Measurements from ENCODE around the gene PSMA7. TPM values are rescaled to one million over a fixed set of nuclear protein-coding genes. Genes with fewer than 3 reads are reported as not detected.

The PSMA7 gene
- total RNA-seq, 1 experiment from 2014 or later = 702 TPM

GRCh38 chr20:62163986-62164762 is 21.0 kb upstream of the PSMA7 start:
- ChIA-PET CTCF (no interaction called here), POLR2A (no interaction called here)
- no TSS peak for BruUV-seq (replicated peaks)
- Histone ChIP-seq H3K4me3 (ENCODE audit: low read depth, low read length) (no peak overlapping the region), H3K4me1 (no peaks in the 10 kb centered on the region), H3K36me3 (ENCODE audit: control insufficient read depth, insufficient read depth, low read length) (peaks cover 23% of the 10 kb centered on the region), H3K9me3 (no peaks in the 10 kb centered on the region), H3K27me3 (replicated peaks; ENCODE audit: control insufficient read depth, insufficient read depth, low read length) (no peaks in the 10 kb centered on the region)
- no peak for DNase-seq
- Mint-ChIP-seq H3K4me1 (ENCODE audit: low read depth, unreplicated experiment) (no peaks in the 10 kb centered on the region), H3K27ac (ENCODE audit: unreplicated experiment) (no peak overlapping the region), H3K27me3 (ENCODE audit: insufficient read depth, unreplicated experiment) (no peaks in the 10 kb centered on the region), H3K9me3 (ENCODE audit: unreplicated experiment) (no peaks in the 10 kb centered on the region), H3K4me3 (ENCODE audit: unreplicated experiment) (no peak overlapping the region), H3K36me3 (ENCODE audit: insufficient read depth, unreplicated experiment) (peaks cover 85% of the 10 kb centered on the region)
- intact Hi-C loops (cut with micrococcal nuclease; ENCODE audit: unreplicated experiment) = no loop called here
- TF ChIP-seq CTCF (IDR thresholded peaks at IDR 0.05; ENCODE audit: insufficient read depth in 1 of 2, low read depth in 1 of 2, low read length in 1 of 2, severe bottlenecking in 1 of 2, unreplicated experiment in 1 of 2) = no peak

DNA sequence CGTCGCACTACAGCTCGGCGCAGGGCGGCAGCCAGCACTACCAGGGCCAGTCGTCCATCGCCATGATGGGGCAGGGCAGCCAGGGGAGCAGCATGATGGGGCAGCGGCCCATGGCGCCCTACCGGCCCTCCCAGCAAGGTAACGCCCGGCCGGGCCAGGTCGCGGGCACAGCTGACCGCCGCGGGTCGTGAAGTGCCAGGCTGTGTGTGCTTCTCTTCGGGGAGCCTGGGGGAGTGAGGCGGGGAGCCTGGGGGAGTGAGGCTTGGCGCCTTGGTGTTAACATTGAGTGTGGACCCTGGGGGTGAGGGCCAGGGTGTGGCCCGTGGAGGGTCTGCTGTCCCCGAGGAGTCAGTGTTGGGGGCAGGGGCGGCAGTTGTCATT is 20.3 kb upstream of the PSMA7 start:
- Mint-ChIP-seq H3K27ac (ENCODE audit: unreplicated experiment) (no peak overlapping the region), H3K4me3 (ENCODE audit: unreplicated experiment) (no peak overlapping the region), H3K9me3 (ENCODE audit: unreplicated experiment) (no peaks in the 10 kb centered on the region), H3K4me1 (ENCODE audit: low read depth, unreplicated experiment) (no peaks in the 10 kb centered on the region), H3K36me3 (ENCODE audit: insufficient read depth, unreplicated experiment) (peaks cover 85% of the 10 kb centered on the region), H3K27me3 (ENCODE audit: insufficient read depth, unreplicated experiment) (no peaks in the 10 kb centered on the region)
- BruUV-seq (replicated peaks) = no TSS peak
- H3K4me3 ChIP-seq (ENCODE audit: low read depth, low read length) = no peak overlapping the region
- TF ChIP-seq CTCF (IDR thresholded peaks at IDR 0.05; ENCODE audit: insufficient read depth in 1 of 2, low read depth in 1 of 2, low read length in 1 of 2, severe bottlenecking in 1 of 2, unreplicated experiment in 1 of 2) = no peak
- no peak for DNase-seq
- intact Hi-C loops (cut with micrococcal nuclease; ENCODE audit: unreplicated experiment) = no loop called here
- H3K36me3 ChIP-seq (ENCODE audit: control insufficient read depth, insufficient read depth, low read length) = peaks cover 23% of the 10 kb centered on the region
- ChIA-PET CTCF (no interaction called here), POLR2A (no interaction called here)
- no peaks in the 10 kb centered on the region for H3K27me3 ChIP-seq (replicated peaks; ENCODE audit: control insufficient read depth, insufficient read depth, low read length)
- H3K4me1 ChIP-seq = no peaks in the 10 kb centered on the region
- H3K9me3 ChIP-seq = no peaks in the 10 kb centered on the region

GRCh38 chr20:62162765-62163484 is 19.7 kb upstream of the PSMA7 start:
- DNase-seq = no peak
- Histone ChIP-seq H3K36me3 (ENCODE audit: control insufficient read depth, insufficient read depth, low read length) (peaks cover 20% of the 10 kb centered on the region), H3K27me3 (replicated peaks; ENCODE audit: control insufficient read depth, insufficient read depth, low read length) (no peaks in the 10 kb centered on the region), H3K4me1 (no peaks in the 10 kb centered on the region), H3K9me3 (no peaks in the 10 kb centered on the region), H3K4me3 (ENCODE audit: low read depth, low read length) (no peak overlapping the region)
- no peak overlapping the region for H3K4me3 Mint-ChIP-seq (ENCODE audit: unreplicated experiment)
- no peaks in the 10 kb centered on the region for H3K4me1 Mint-ChIP-seq (ENCODE audit: low read depth, unreplicated experiment)
- BruUV-seq (replicated peaks) = no TSS peak
- no peaks in the 10 kb centered on the region for H3K9me3 Mint-ChIP-seq (ENCODE audit: unreplicated experiment)
- no peak overlapping the region for H3K27ac Mint-ChIP-seq (ENCODE audit: unreplicated experiment)
- H3K27me3 Mint-ChIP-seq (ENCODE audit: insufficient read depth, unreplicated experiment) = no peaks in the 10 kb centered on the region
- H3K36me3 Mint-ChIP-seq (ENCODE audit: insufficient read depth, unreplicated experiment) = peaks cover 84% of the 10 kb centered on the region
- intact Hi-C loops (cut with micrococcal nuclease; ENCODE audit: unreplicated experiment) = no loop called here
- CTCF ChIA-PET = no interaction called here
- POLR2A ChIA-PET = no interaction called here
- TF ChIP-seq CTCF (IDR thresholded peaks at IDR 0.05; ENCODE audit: insufficient read depth in 1 of 2, low read depth in 1 of 2, low read length in 1 of 2, severe bottlenecking in 1 of 2, unreplicated experiment in 1 of 2) = no peak
